HK-2 (cell line): ENCODE measurements around the gene TMEM132E.

Source experiments
- DNase-seq: peaks from one replicate; pipeline ENCODE4 v3.0.0-alpha.2; 2018; ENCODE audit not compliant: unreplicated experiment

Gene TMEM132E

GRCh38 chr17:34601416-34601815 is 22.0 kb downstream of the TMEM132E start:
- DNase-seq, result no peak

DNA sequence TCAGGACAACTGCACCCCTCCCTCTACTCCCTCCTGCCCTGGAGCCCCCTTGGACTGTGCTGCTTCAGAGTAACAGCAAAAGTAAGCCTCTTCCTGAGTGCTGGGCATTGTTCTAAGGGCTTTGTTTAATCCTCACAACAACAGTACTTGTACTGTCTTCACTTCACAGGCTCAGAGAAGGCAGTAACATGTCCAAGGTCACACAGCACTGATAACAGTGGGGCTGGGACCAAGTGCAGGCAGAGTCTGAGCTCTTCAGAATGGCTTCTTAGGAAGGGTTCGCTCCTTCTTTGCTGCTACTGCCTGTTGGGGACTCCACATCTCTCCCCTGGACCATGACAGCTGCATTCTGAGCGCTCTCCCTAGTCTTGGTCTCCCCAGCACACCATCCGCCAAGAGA is 24.6 kb downstream of the TMEM132E start:
- no peak for DNase-seq

DNA sequence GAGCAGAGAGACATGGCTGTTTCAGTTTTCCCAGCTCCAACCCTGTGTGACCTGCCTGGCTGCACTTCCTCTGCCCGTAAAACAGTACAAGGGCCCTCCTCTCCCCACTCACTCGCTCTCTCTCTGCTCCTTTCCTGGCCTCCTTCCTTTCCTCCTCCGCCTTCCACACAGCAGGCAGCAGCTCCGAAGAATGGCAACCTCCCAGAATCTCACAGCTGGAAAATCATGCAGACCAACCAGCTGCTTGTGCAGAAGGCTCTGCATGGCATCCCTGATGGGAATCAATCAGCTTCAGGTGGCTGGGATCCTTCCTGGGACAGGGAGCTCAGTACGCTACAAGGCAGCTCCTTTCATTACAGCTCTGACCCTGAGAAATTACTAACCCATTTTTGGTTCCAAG is 27.4 kb downstream of the TMEM132E start:
- no peak for DNase-seq

- DNase-seq, result no peak
These were observed 28.5 kb downstream of the TMEM132E start for GRCh38 chr17:34607917-34608316.

DNA sequence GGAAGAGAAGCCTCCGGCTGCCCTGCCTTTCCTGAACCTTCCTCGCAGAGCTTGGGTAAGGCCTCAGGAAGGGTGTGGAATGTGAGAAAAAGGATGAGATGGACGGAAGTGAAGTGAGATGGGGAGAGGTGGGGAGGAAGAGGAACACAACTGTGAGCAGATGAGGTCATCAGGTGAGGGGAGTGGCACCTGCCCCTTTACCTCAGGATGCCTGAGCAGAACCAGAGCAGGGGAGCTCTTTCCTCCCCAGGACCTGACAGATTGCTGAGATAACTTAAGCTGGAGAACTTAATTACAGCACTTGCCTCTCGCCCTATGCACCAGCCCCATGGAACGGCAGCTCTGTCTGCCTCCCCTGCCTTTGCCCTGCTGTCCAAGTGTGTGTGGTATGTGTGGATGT is 29.8 kb downstream of the TMEM132E start:
- no peak for DNase-seq

- no peak for DNase-seq
These were observed 30.7 kb downstream of the TMEM132E start for GRCh38 chr17:34610039-34610438.

- no peak for DNase-seq
These were observed 31.1 kb downstream of the TMEM132E start for GRCh38 chr17:34610506-34610905.

DNA sequence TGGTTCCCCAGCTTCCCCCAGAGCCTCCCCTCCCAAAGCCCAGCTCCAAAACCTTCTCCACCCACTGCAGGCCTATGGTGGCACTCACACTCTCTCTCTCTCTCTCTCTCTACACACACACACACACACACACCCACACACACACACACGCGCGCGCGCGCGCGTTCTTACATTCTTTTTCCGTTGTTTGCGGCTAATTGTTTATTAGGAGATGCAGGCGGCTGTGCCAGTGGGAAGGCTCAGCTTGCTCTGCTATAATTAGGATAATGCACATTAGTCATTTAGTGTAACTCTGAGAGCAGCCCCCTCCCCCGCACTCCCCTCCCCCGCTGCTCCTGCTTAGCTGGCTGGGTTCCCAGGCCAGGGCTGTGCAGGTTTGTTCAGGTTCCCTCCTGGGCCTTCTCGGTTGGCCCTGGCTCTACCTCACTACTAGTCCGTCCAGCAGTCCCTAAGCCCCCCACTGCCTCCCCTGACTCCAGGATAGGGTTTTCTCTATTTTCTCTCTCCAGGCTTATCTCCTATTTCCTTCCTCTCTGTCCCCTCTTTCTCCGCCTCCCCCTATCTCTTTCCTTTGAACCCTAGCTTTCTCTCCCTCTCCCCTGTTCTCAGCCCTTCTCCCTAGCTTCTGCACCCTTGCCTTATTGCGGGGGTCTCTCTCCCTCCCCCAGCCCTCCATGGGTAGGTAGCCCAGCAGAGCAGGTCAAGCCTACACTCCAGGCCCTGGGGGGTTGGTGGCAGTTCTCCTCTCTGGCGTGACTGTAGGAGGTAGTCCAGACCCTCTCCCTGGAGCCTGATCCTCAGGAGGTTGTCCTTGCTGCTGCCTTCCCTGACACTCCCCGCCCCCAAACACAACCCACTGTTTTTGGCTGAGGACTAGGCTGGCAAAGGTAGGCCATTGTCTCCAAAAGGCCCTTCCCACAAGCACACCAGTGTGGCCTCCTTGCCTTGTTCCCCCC is 34.0 kb downstream of the TMEM132E start:
- DNase-seq, result no peak

- no peak for DNase-seq
These were observed 35.3 kb downstream of the TMEM132E start for GRCh38 chr17:34614698-34615097.

- no peak for DNase-seq
These were observed 35.9 kb downstream of the TMEM132E start for GRCh38 chr17:34615326-34615725.

DNA sequence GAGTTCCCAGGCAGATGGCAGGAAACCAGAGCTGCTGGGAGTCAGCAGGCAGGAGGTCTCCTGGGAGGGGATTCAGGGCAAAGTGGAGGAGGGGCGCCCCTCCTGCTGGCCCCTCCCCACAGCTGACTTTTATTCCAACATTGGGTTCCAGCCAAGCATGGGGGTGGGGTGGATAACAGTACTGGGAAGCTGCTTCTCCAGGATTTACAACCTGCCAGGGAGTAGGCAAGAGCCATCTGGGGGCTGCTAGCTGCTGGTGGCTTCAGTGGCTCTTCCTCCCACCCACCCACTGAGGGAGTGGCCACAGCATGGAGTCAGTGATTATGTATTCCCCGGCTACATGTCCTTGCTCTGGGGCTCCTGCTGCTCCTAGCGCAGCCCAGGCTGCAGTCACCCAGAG is 36.8 kb downstream of the TMEM132E start:
- DNase-seq, result no peak

DNA sequence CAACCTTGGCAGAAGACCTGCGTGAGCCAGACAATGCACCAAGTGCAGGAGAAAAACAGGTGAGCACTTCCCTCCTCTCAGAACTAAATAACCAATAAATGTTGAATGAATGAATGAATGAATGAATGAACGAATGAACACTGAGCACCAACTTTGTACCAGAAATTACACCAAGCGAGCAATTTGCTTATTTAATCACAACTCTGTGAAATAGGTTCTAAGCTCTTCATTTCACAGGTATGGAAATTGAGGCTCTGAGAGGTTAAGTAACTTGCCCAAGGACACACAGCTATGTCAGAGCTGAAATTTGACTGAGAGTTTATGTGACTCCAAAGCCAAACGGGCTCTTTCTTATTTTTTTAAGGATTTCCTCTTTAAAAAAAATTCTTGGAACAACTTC is 38.0 kb downstream of the TMEM132E start:
- DNase-seq, result no peak

GRCh38 chr17:34619687-34620217 is 40.4 kb downstream of the TMEM132E start:
- DNase-seq, result no peak

DNA sequence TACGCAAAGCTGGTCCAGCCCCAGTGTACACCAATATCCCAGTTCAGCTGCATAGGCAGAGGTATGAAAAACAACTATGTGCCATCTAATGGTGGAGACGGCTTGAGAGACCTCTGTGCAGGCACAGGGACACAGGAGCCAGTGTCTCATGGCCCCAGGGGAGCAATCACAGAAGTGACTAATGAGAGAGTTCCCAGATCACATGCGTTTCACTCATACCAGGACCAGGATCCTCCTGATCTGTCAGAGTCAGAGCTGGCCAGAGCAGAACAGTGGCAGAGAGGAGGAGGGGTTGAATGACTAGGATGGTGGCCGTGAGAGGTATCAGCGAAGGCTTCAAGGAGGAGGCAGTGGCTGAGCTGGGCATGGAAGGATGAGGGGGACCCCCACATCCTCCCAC is 41.1 kb downstream of the TMEM132E start:
- no peak for DNase-seq

DNA sequence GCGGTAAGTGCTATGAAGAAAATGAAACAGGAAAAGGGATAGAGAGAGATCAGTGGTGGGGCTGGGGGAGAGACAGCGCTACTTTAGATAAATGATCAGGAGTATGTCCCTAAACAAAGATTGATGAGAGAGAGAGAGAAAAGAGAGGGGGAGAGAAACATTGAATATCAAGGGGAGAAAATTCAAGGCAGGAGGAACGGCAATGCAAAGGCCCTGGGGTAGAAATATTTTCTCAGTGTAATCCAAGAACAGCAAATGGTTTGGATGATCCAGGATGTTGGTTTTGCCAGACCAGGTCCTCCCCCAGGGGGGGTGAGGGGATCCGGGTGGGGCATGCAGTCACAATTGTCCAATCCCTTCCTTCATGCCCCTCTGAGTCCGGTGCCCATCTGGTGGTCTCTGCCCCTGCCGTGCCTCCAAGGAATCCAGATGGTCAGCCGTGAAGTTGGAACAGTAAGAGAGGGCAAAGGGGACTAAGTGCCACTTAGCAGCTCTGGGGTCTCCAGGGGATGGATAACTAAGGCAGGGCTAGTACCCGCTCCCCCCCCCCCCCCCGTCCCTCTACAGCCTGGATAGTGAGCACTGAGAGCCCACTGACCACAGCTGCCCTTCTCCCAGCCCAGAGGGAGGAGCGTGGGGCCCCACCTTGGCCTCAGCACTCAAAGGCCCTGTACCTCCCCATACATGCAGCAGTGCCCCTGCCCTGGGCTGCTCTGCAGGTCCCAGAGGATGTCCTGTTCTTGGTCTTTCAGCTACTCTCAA is 43.7 kb downstream of the TMEM132E start:
- DNase-seq, result no peak

- no peak for DNase-seq
These were observed 44.7 kb downstream of the TMEM132E start for GRCh38 chr17:34623856-34624766.

- no peak for DNase-seq
These were observed 45.5 kb downstream of the TMEM132E start for GRCh38 chr17:34624767-34625383.

DNA sequence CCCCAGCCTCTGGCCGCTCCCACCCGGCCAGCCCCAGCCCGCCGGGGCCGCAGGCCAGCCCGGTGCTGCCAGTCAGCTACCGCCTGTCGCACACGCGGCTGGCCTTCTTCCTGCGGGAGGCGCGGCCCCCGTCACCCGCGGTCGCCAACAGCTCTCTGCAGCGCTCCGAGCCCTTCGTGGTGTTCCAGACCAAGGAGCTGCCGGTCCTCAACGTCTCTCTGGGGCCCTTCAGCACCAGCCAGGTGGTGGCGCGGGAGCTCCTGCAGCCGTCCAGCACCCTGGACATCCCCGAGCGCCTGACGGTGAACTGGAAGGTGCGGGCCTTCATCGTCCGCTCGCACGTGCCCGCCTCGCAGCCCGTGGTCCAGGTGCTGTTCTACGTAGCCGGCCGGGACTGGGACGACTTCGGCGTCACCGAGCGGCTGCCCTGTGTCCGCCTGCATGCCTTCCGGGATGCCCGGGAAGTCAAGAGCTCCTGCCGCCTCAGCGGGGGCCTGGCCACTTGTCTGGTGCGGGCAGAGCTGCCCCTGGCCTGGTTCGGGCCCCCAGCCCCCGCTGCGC is 46.8 kb downstream of the TMEM132E start:
- DNase-seq, result no peak

DNA sequence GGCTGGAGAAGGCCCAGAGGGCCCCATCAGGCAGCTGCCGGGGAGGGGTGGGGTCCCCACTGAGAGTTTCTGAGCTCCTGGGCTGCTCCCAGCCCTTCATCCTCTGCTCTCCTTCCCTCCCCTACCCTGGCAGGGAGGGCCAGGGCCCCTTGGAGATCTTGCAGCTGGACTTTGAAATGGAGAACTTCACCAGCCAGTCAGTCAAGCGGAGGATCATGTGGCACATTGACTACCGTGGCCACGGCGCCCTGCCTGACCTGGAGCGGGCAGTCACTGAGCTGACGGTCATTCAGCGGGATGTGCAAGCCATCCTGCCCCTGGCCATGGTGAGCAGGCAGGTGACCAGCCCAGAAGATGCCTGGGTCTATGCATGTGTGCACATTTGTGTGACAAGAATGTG is 49.5 kb downstream of the TMEM132E start:
- DNase-seq, result no peak

DNA sequence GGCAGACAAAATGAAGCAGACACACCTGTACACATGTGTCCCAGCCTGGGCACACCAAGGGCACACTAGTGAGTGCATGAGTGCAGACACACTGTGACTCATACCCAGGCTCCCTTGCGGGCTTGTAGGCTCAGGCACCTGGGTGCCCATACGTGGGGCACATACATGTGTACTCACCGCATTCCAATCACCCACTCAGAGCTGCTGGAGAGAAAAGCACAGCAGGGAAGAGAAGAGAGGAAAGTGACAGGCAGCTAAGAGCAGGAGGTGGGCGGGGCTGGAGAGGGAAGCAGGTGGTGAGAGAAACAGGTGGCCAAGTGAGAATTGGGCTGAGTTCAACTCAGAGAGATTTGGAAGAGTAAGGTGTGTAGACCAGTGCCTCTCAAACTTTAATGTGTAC is 54.0 kb downstream of the TMEM132E start:
- DNase-seq, result no peak

DNA sequence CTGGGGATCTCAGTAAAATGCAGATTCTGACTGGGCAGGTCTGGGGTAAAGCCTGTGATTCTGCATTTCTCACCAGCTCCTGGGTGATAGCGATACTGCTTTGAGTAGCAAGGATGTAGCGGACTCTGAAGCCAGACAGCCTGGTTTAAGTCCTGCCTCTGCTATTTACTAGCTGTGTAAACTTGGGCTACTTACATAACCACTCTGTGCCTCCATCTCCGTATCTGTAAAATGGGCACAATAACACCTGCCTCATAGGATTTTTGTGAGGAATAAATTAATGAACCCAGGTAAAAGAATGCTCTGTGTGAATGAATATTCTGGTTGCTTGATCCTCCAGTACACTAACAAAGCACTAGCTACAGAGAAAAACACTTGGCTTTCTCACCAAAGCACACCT is 54.4 kb downstream of the TMEM132E start:
- DNase-seq, result no peak
